ENCODE data around the gene KISS1R.

The KISS1R gene

GRCh38 chr19:900302-901111 lies 16.6 kb upstream of the KISS1R start:
- FAIRE-seq, result no peak

GRCh38 chr19:901216-902092 lies 15.7 kb upstream of the KISS1R start:
- no peak for FAIRE-seq

- FAIRE-seq, result no peak
Measured at GRCh38 chr19:902093-902370, 15.1 kb upstream of the KISS1R start.

GRCh38 chr19:902446-903226 lies 14.5 kb upstream of the KISS1R start:
- FAIRE-seq, result peak; percentile 33

- no peak for FAIRE-seq
Measured at GRCh38 chr19:903266-903797, 13.8 kb upstream of the KISS1R start.

GRCh38 chr19:904545-904944 lies 12.6 kb upstream of the KISS1R start:
- FAIRE-seq, result no peak

GRCh38 chr19:906480-906879 lies 10.7 kb upstream of the KISS1R start:
- FAIRE-seq, result no peak

GRCh38 chr19:907183-907853 lies 9.8 kb upstream of the KISS1R start:
- FAIRE-seq, result no peak

- no peak for FAIRE-seq
Measured at GRCh38 chr19:911197-912033, 5.7 kb upstream of the KISS1R start.

- FAIRE-seq, result no peak
Measured at GRCh38 chr19:912181-913079, 4.7 kb upstream of the KISS1R start.

GRCh38 chr19:913080-913748 lies 3.9 kb upstream of the KISS1R start, which contains the start of gene R3HDM4:
Gene R3HDM4, minus strand, starts transcription at chr19:913219. Its CDS starts 62 bp downstream, at chr19:913157.
- FAIRE-seq, result no peak

GRCh38 chr19:916645-917322 lies 349 bp upstream of the KISS1R start:
- no peak for FAIRE-seq

- FAIRE-seq, result no peak
Measured at GRCh38 chr19:918152-918437, 962 bp downstream of the KISS1R start.

GRCh38 chr19:918481-919198 lies 1.5 kb downstream of the KISS1R start:
- no peak for FAIRE-seq

GRCh38 chr19:919199-920050 lies 2.3 kb downstream of the KISS1R start:
- no peak for FAIRE-seq

- no peak for FAIRE-seq
Measured at GRCh38 chr19:920051-920864, 3.1 kb downstream of the KISS1R start.

GRCh38 chr19:924553-925086 lies 7.5 kb downstream of the KISS1R start:
- FAIRE-seq, result no peak
